Keratinocyte (primary cell): Measurements from ENCODE around the gene ZNF345. TPM values are rescaled to one million over a fixed set of nuclear protein-coding genes. Genes with fewer than 3 reads are reported as not detected.

ENCODE experiments used
- DNase-seq: peaks from one replicate; pipeline ENCODE4 v3.0.0-alpha.2; 2011; ENCODE audit warnings: low read depth, missing footprints, low spot score
- FAIRE-seq: peaks from 2 replicates; lab custom pipeline; 2011; peaks lifted over from hg19 to GRCh38; lab: Jason Lieb, UNC
- H2AFZ ChIP-seq: 2 replicates; pipeline ENCODE4 v1.6.0; 2012; ENCODE audit warnings: low read length, control low read depth, inconsistent platforms; ENCODE audit not compliant: control insufficient read depth
- H3K27ac ChIP-seq: 2 replicates; pipeline ENCODE4 v1.5.1; 2011; ENCODE audit warnings: low read length; ENCODE audit not compliant: control insufficient read depth, insufficient read depth
- H3K27me3 ChIP-seq: 3 replicates; pipeline ENCODE4 v1.6.0; 2011; ENCODE audit warnings: low read length; ENCODE audit not compliant: control insufficient read depth, insufficient read depth; ENCODE audit errors: extremely low read depth
- H3K36me3 ChIP-seq, 2 experiments: 2 replicates in 1 of 2; 3 replicates in 1 of 2; pipeline ENCODE4 v1.5.1; 2011; ENCODE audit warnings: low read length in 2 of 2, mild to moderate bottlenecking in 1 of 2; ENCODE audit not compliant: control insufficient read depth in 2 of 2, insufficient read depth in 2 of 2; ENCODE audit errors: extremely low read depth in 1 of 2
- H3K4me1 ChIP-seq: 3 replicates; pipeline ENCODE4 v1.5.1; 2011; ENCODE audit warnings: low read length; ENCODE audit not compliant: control insufficient read depth, insufficient read depth; ENCODE audit errors: extremely low read depth
- H3K4me2 ChIP-seq: 3 replicates; pipeline ENCODE4 v1.6.0; 2011; ENCODE audit warnings: low read depth, low read length; ENCODE audit not compliant: control insufficient read depth, insufficient read depth; ENCODE audit errors: extremely low read depth
- H3K4me3 ChIP-seq, 3 experiments: fragments of 200-600 bp in 1 of 3; sonication (generic) in 1 of 3; 2 replicates in 2 of 3; 3 replicates in 1 of 3; pipeline ENCODE4 v1.5.1; 2011 to 2016; ENCODE audit warnings: low read length in 3 of 3, mild to moderate bottlenecking in 3 of 3, control low read depth in 2 of 3, inconsistent platforms in 1 of 3, low read depth in 1 of 3, mixed read lengths in 1 of 3, mixed run types in 1 of 3, moderate library complexity in 1 of 3; ENCODE audit not compliant: control insufficient read depth in 2 of 3, insufficient read depth in 2 of 3; ENCODE audit errors: extremely low read depth in 1 of 3
- H3K79me2 ChIP-seq: 2 replicates; pipeline ENCODE4 v1.6.0; 2012; ENCODE audit warnings: low read length; ENCODE audit not compliant: control insufficient read depth, insufficient read depth
- H3K9ac ChIP-seq: 3 replicates; pipeline ENCODE4 v1.6.0; 2011; ENCODE audit warnings: low read length; ENCODE audit not compliant: control insufficient read depth, insufficient read depth; ENCODE audit errors: extremely low read depth
- H3K9me1 ChIP-seq: 3 replicates; pipeline ENCODE4 v1.6.0; 2011; ENCODE audit warnings: low read length; ENCODE audit not compliant: control insufficient read depth, insufficient read depth; ENCODE audit errors: extremely low read depth
- H3K9me3 ChIP-seq: 2 replicates; pipeline ENCODE4 v1.5.1; 2012; ENCODE audit warnings: low read depth, low read length; ENCODE audit not compliant: control insufficient read depth
- H4K20me1 ChIP-seq: 3 replicates; pipeline ENCODE4 v1.6.0; 2011; ENCODE audit warnings: low read length; ENCODE audit not compliant: control insufficient read depth, insufficient read depth; ENCODE audit errors: extremely low read depth
- CTCF ChIP-seq, 3 experiments: IDR thresholded peaks in 1 of 3; conservative IDR thresholded peaks in 1 of 3; optimal IDR thresholded peaks in 1 of 3; 2 replicates in 2 of 3; 3 replicates in 1 of 3; pipeline versions ENCODE3 to v1.5.1; 2011; ENCODE audit warnings: low read length in 3 of 3, mild to moderate bottlenecking in 3 of 3, moderate library complexity in 2 of 3, control low read depth in 1 of 3, inconsistent platforms in 1 of 3; ENCODE audit not compliant: insufficient read depth in 2 of 3; ENCODE audit errors: extremely low read depth in 1 of 3
- EZH2 ChIP-seq: IDR thresholded peaks from one replicate; pipeline ENCODE4 v1.6.1; 2012; ENCODE audit warnings: inconsistent platforms, mild to moderate bottlenecking, low read length, moderate library complexity
- dilution Hi-C: fragments of 300-500 bp; cut with MboI; formaldehyde crosslinking; loops from one replicate; pipeline ENCODE4 v1.7.0; 2020; ENCODE audit warnings: low sequenced_read_pairs; ENCODE audit not compliant: extremely low pct_ligation_motif_present
- polyA plus RNA-seq, 5 experiments: library from polyadenylated mRNA; depleted of rRNA in 3 of 5; stranded (reverse) in 3 of 5; stranded (forward) in 1 of 5; unstranded in 1 of 5; fragments of >200 nt; gene quantifications; 1 replicate in 1 of 5; 2 replicates in 3 of 5; 3 replicates in 1 of 5; pipeline versions ENCODE4 v1.2.1 to v1.2.3, GENCODE V29; 2011 to 2012; ENCODE audit warnings: missing spikeins in 2 of 5, low read depth in 1 of 5, low replicate concordance in 1 of 5

ZNF345 gene
- polyA plus RNA-seq, 1 donor (not counting 4 experiments of a cell fraction or from before 2014, with no cell fraction given) = 1.9 TPM

- H3K36me3 ChIP-seq = peaks cover 4 to 13% of the 10 kb centered on the region in 2 experiments
Measured at GRCh38 chr19:36894849-36895383, 44.2 kb downstream of the ZNF345 start.

GRCh38 chr19:36898422-36898821, 47.7 kb downstream of the ZNF345 start:
- TF ChIP-seq EZH2 (no peak), CTCF (optimal IDR thresholded peaks at IDR 0.05 in 1 of 3, IDR thresholded peaks at IDR 0.05 in 1 of 3, conservative IDR thresholded peaks at IDR 0.05 in 1 of 3; ENCODE audit: extremely low read depth in 1 of 3, insufficient read depth in 2 of 3, low read length in 3 of 3) (no peak)
- Histone ChIP-seq H3K79me2 (no peaks in the 10 kb centered on the region), H3K27ac (no peak overlapping the region), H3K27me3 (no peaks in the 10 kb centered on the region), H3K4me2 (no peak overlapping the region), H3K4me1 (no peaks in the 10 kb centered on the region), H4K20me1 (no peaks in the 10 kb centered on the region), H2AFZ (no peak overlapping the region), H3K4me3 (no peak overlapping the region), H3K9ac (no peak overlapping the region), H3K9me1 (no peaks in the 10 kb centered on the region), H3K36me3 (peaks cover 0 to 2% of the 10 kb centered on the region in 2 experiments), H3K9me3 (peaks cover 16% of the 10 kb centered on the region)
- DNase-seq = no peak
- no peak for FAIRE-seq
- dilution Hi-C loops = no loop called here

More at GRCh38 chr19:36894849-36895383, 44.2 kb downstream of the ZNF345 start:
- Histone ChIP-seq H3K27me3 (no peaks in the 10 kb centered on the region), H3K4me1 (no peaks in the 10 kb centered on the region), H3K9me1 (no peaks in the 10 kb centered on the region), H3K9me3 (peaks cover 41% of the 10 kb centered on the region), H2AFZ (no peak overlapping the region), H3K79me2 (no peaks in the 10 kb centered on the region), H3K9ac (no peak overlapping the region), H3K27ac (no peak overlapping the region), H4K20me1 (no peaks in the 10 kb centered on the region), H3K4me3 (no peak overlapping the region), H3K4me2 (no peak overlapping the region)
- DNase-seq = no peak
- TF ChIP-seq EZH2 = no peak
- TF ChIP-seq CTCF (optimal IDR thresholded peaks at IDR 0.05 in 1 of 3, IDR thresholded peaks at IDR 0.05 in 1 of 3, conservative IDR thresholded peaks at IDR 0.05 in 1 of 3; ENCODE audit: extremely low read depth in 1 of 3, insufficient read depth in 2 of 3, low read length in 3 of 3) = no peak
- no peak for FAIRE-seq
- dilution Hi-C loops = no loop called here
